Heart right ventricle (tissue), 16 donors: ENCODE measurements around the gene SLC7A9. TPM values are rescaled to one million over a fixed set of nuclear protein-coding genes. Genes with fewer than 3 reads are reported as not detected.

ENCODE experiments used
- ATAC-seq, 8 donors: fragments of 200-7000 bp; cut with Tn5 transposase; one replicate each; pipeline ENCODE4 v1.9.1; 2020; ENCODE audit warnings: mild to moderate bottlenecking in 8 of 8, moderate library complexity in 8 of 8, moderate number of reproducible peaks in 1 of 8
- DNase-seq, 2 donors: peaks; one replicate each; pipeline ENCODE4 v3.0.0-alpha.2; 2020
- H3K27ac ChIP-seq, 10 donors: fragments of 200-600 bp; sonication (generic) in 2 of 10; one replicate each; pipeline versions ENCODE4 v1.5.0 to v1.8.0; 2020 to 2022; ENCODE audit warnings: mild to moderate bottlenecking in 3 of 10
- H3K27me3 ChIP-seq, 7 donors: fragments of 200-600 bp; one replicate each; pipeline ENCODE4 v1.8.0; 2021 to 2022; ENCODE audit warnings: mild to moderate bottlenecking in 2 of 7
- H3K36me3 ChIP-seq, 9 donors: fragments of 200-600 bp; sonication (generic) in 1 of 9; one replicate each; pipeline versions ENCODE4 v1.5.0 to v1.8.0; 2020 to 2022; ENCODE audit warnings: mild to moderate bottlenecking in 2 of 9
- H3K4me1 ChIP-seq, 9 donors: fragments of 200-600 bp; sonication (generic) in 1 of 9; one replicate each; pipeline versions ENCODE4 v1.5.0 to v1.8.0; 2020 to 2022; ENCODE audit warnings: mild to moderate bottlenecking in 4 of 9
- H3K4me3 ChIP-seq, 10 donors: fragments of 200-600 bp; sonication (generic) in 2 of 10; one replicate each; pipeline versions ENCODE4 v1.5.0 to v1.8.0; 2020 to 2022; ENCODE audit warnings: mild to moderate bottlenecking in 7 of 10, moderate library complexity in 2 of 10
- H3K9me3 ChIP-seq, 11 donors: fragments of 200-600 bp in 10 of 11; sonication (generic) in 2 of 11; one replicate each; pipeline versions ENCODE4 v1.5.0 to v1.8.0; 2013 to 2022; ENCODE audit warnings: mild to moderate bottlenecking in 2 of 11, control low read depth in 1 of 11, moderate library complexity in 1 of 11
- CTCF ChIP-seq, 9 donors: fragments of 200-600 bp; sonication (generic) in 2 of 9; IDR thresholded peaks; one replicate each; pipeline versions ENCODE4 v1.5.0 to v1.8.0; 2021 to 2022; ENCODE audit warnings: antibody characterized with exemption in 9 of 9, mild to moderate bottlenecking in 5 of 9, moderate library complexity in 1 of 9
- WGBS, 2 donors: extraction: QIAGEN DNeasy Blood & Tissue Kit; methylation state at CpG; one replicate each; pipeline ENCODE4 v1.1.7; 2013; ENCODE audit warnings: inconsistent platforms in 1 of 2; 5-methylcytosine and 5-hydroxymethylcytosine counted together
- intact Hi-C, 10 donors: fragments of 100-400 bp; cut with DNase I; formaldehyde crosslinking; loops; one replicate each; pipeline versions ENCODE4 v1.11.1 to v1.14.2; 2022
- polyA plus RNA-seq, 2 donors: library from polyadenylated mRNA; stranded (reverse); fragments of 200-250 nt; gene quantifications; one replicate each; pipeline ENCODE4 v1.2.3, GENCODE V29; 2013
- total RNA-seq, 10 donors: library from RNA; stranded (reverse); fragmentation: NEBNext Ultra II Directional in 3 of 10; extraction: Animal tissue kit (Norgen Biotek cat#: 25700) in 3 of 10; gene quantifications; one replicate each; pipeline versions ENCODE4 v1.2.1 to v1.2.4, GENCODE V29; 2021 to 2023
- donor health status: Arrhythmogenic right ventricular cardiomyopathy.
- donor health status: ischemic (EF 13 %, LVEDD 7.1; RV severe dilation, severe dysfunction).
- donor health status: healthy with polysubstance abuse.
- donor health status: DM: no; HTN: yes; CAD: no.
- donor health status: DM: no; HTN: no; CAD: no.
- donor health status: ischemic (EF 25% LVEDD 6.9; RV normal size, moderate dysfunction).
- donor health status: ischemic (EF 25% LVEDD 5.7; RV mildly dilated, moderate dysfunction).
- donor health status: healthy.
- donor health status: DM: yes; HTN: yes; CAD: no.
- donor health status: Ischemic cardiomyopathy.
- donor health status: ischemic (EF 35%, LVEDD 5.7; RV mildly dilated, moderate dysfunction).
- donor health status: nonischemic (EF 11% LVEDD 7.7; RV severe dilation, severe dysfunction).
- donor health status: DM: yes; HTN: yes; CAD: no.
- donor health status: PGD.
- donor health status: ischemic (EF 29% LVEDD 5.4; RV normal size, mild dysfunction).
- donor health status: nonischemic (EF 23%, LVEDD 6.1; RV moderate dilation, normal function).

The SLC7A9 gene
- total and polyA plus RNA-seq, 12 donors, result 0.12 to 0.24 TPM; not detected in 10

- WGBS, 2 donors, result 80 to 84% methylated on average over 17 of the region's 17 CpGs
- Histone ChIP-seq H3K27me3 (peaks cover 0 to 35% (median 22%) of the 10 kb centered on the region in 7 donors), H3K27ac (no peak overlapping the region), H3K9me3 (no peaks in the 10 kb centered on the region), H3K4me3 (no peak overlapping the region), H3K36me3 (no peaks in the 10 kb centered on the region), H3K4me1 (no peaks in the 10 kb centered on the region)
- no peak for DNase-seq
- ATAC-seq, result no peak
- intact Hi-C loops, result no loop called here
- no peak for TF ChIP-seq CTCF (IDR thresholded peaks at IDR 0.05)
Measured at GRCh38 chr19:32817569-32818476, 51.7 kb downstream of the SLC7A9 start.

DNA sequence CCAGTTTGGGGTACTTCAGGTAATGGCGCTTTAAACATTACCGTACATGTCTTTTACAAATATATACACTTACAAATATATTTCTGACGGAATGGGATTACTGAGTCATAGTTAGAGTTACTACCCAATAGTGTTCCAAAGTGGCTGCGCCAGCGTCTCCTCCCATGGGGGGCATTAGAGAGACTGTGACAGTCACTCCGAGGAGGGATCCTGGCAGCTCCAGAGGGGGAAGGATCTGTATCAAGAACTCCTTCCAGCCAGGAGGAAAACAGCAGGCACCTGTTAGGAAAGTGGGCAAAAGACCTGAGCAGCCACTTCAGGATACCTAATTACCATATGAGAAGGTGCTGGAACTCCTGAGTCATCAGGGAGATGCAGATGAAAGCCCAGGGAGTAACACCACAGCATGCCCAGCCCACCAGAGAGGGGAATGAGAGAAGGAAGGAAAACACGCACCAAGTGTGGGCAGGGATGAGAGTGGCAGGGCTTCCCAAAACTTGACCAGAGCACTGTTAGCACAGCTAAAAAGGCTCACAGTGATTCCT, 52.9 kb downstream of the SLC7A9 start:
- Histone ChIP-seq H3K27me3 (peaks cover 0 to 33% (median 16%) of the 10 kb centered on the region in 7 donors), H3K27ac (no peak overlapping the region), H3K9me3 (no peaks in the 10 kb centered on the region), H3K4me3 (no peak overlapping the region), H3K4me1 (no peaks in the 10 kb centered on the region), H3K36me3 (no peaks in the 10 kb centered on the region)
- no peak for TF ChIP-seq CTCF (IDR thresholded peaks at IDR 0.05)
- 55 to 67% methylated on average over 7 of the region's 7 CpGs for WGBS, 2 donors
- ATAC-seq (no peak), DNase-seq (no peak)
- intact Hi-C loops, result no loop called here

- no peak overlapping the region for H3K27ac ChIP-seq
- intact Hi-C loops, result no loop called here
- H3K27me3 ChIP-seq, result peaks cover 0 to 22% (median 11%) of the 10 kb centered on the region in 7 donors
Measured at GRCh38 chr19:32814624-32815023, 54.9 kb downstream of the SLC7A9 start.

More at GRCh38 chr19:32814624-32815023, 54.9 kb downstream of the SLC7A9 start:
- WGBS, 2 donors, result 65 to 77% methylated on average over 6 of the region's 6 CpGs
- Histone ChIP-seq H3K4me3 (no peak overlapping the region), H3K4me1 (no peaks in the 10 kb centered on the region), H3K9me3 (no peaks in the 10 kb centered on the region), H3K36me3 (no peaks in the 10 kb centered on the region)
- ATAC-seq (no peak), DNase-seq (no peak)
- TF ChIP-seq CTCF (IDR thresholded peaks at IDR 0.05), result no peak
